Peyer's patch (tissue), 4 donors: ENCODE data around the gene CSAD. TPM values are rescaled to one million over a fixed set of nuclear protein-coding genes. Genes with fewer than 3 reads are reported as not detected.
A peak's percentile ranks its signal among the peaks of the same experiment; 100 is the strongest.

ENCODE experiments used
- DNase-seq, 3 donors: peaks; one replicate each; pipeline ENCODE4 v3.0.0-alpha.2; 2017 to 2019
- H3K27ac ChIP-seq, 4 donors: fragments of 200-600 bp; sonication (generic); one replicate each; pipeline ENCODE4 v1.5.1; 2016 to 2019
- H3K27me3 ChIP-seq, 2 donors: fragments of 200-600 bp; sonication (generic); one replicate each; pipeline ENCODE4 v1.5.1; 2019
- H3K36me3 ChIP-seq, 3 donors: fragments of 200-600 bp; sonication (generic); one replicate each; pipeline ENCODE4 v1.5.1; 2016 to 2019
- H3K4me1 ChIP-seq, 4 donors: fragments of 200-600 bp; sonication (generic); one replicate each; pipeline ENCODE4 v1.5.1; 2016 to 2019
- H3K4me3 ChIP-seq, 4 donors: fragments of 200-600 bp; sonication (generic); 1 replicate in 3 of 4; 2 replicates in 1 of 4; pipeline ENCODE4 v1.5.1; 2016 to 2019; ENCODE audit warnings: mild to moderate bottlenecking in 1 of 4
- H3K9me3 ChIP-seq, 4 donors: fragments of 200-600 bp; sonication (generic); one replicate each; pipeline ENCODE4 v1.5.1; 2016 to 2019; ENCODE audit warnings: mild to moderate bottlenecking in 1 of 4
- CTCF ChIP-seq, 6 experiments: fragments of 450-650 bp in 4 of 6; fragments of 200-600 bp in 2 of 6; sonication (generic) in 1 of 6; IDR thresholded peaks; one replicate each; pipeline ENCODE4 v1.5.1; 2017 to 2019; ENCODE audit warnings: antibody characterized with exemption in 6 of 6, mild to moderate bottlenecking in 3 of 6, moderate library complexity in 1 of 6
- POLR2A ChIP-seq, 2 donors: fragments of 450-650 bp; IDR thresholded peaks; one replicate each; pipeline ENCODE4 v1.5.1; 2017; ENCODE audit warnings: antibody characterized with exemption in 2 of 2, mild to moderate bottlenecking in 2 of 2, moderate library complexity in 2 of 2
- total RNA-seq, 4 donors: library from RNA; depleted of rRNA; stranded (reverse); fragments of >200 nt; gene quantifications; one replicate each; pipeline ENCODE4 v1.1.0, GENCODE V29; 2016

The CSAD gene
- total RNA-seq, 4 donors from 2014 or later = 36.1 to 154 (median 109) TPM

GRCh38 chr12:53191096-53191884, 10.6 kb upstream of the CSAD start:
- TF ChIP-seq CTCF (IDR thresholded peaks at IDR 0.05) (no peak), POLR2A (IDR thresholded peaks at IDR 0.05) (no peak)
- peaks cover 0 to 35% (median 0%) of the 10 kb centered on the region in 3 donors for H3K36me3 ChIP-seq

GRCh38 chr12:53190108-53190729, 9.5 kb upstream of the CSAD start:
- DNase-seq = peak in 2 of 3 donors; percentile 68 to 77
- H3K27me3 ChIP-seq = no peaks in the 10 kb centered on the region
- no peaks in the 10 kb centered on the region for H3K9me3 ChIP-seq
- TF ChIP-seq POLR2A (IDR thresholded peaks at IDR 0.05) = no peak
- peak; percentile 44 to 75 (median 68) for TF ChIP-seq CTCF (IDR thresholded peaks at IDR 0.05)
- peaks cover 0 to 8% (median 0%) of the 10 kb centered on the region in 4 donors for H3K4me1 ChIP-seq
- H3K4me3 ChIP-seq = no peak overlapping the region
- peaks cover 0 to 46% (median 0%) of the 10 kb centered on the region in 3 donors for H3K36me3 ChIP-seq
- H3K27ac ChIP-seq = peak overlapping the region in 1 of 4 donors; percentile 1

More at GRCh38 chr12:53191096-53191884, 10.6 kb upstream of the CSAD start:
- no peaks in the 10 kb centered on the region for H3K27me3 ChIP-seq
- H3K9me3 ChIP-seq = no peaks in the 10 kb centered on the region
- DNase-seq = no peak
- no peak overlapping the region for H3K27ac ChIP-seq
- H3K4me1 ChIP-seq = peaks cover 0 to 8% (median 0%) of the 10 kb centered on the region in 4 donors
- H3K4me3 ChIP-seq = no peak overlapping the region

- no peaks in the 10 kb centered on the region for H3K9me3 ChIP-seq
- no peak overlapping the region for H3K27ac ChIP-seq
- TF ChIP-seq POLR2A (IDR thresholded peaks at IDR 0.05) = no peak
- TF ChIP-seq CTCF (IDR thresholded peaks at IDR 0.05) = no peak
- H3K36me3 ChIP-seq = peaks cover 0 to 65% (median 0%) of the 10 kb centered on the region in 3 donors
- peaks cover 0 to 26% (median under 1%) of the 10 kb centered on the region in 4 donors for H3K4me1 ChIP-seq
- no peak overlapping the region for H3K4me3 ChIP-seq
- no peaks in the 10 kb centered on the region for H3K27me3 ChIP-seq
- no peak for DNase-seq
These were observed 6.6 kb upstream of the CSAD start for GRCh38 chr12:53187145-53187899.

GRCh38 chr12:53186745-53187144, 6.0 kb upstream of the CSAD start:
- Histone ChIP-seq H3K36me3 (peaks cover 0 to 63% (median 0%) of the 10 kb centered on the region in 3 donors), H3K4me1 (peaks cover 0 to 32% (median 4%) of the 10 kb centered on the region in 4 donors), H3K27me3 (no peaks in the 10 kb centered on the region), H3K9me3 (no peaks in the 10 kb centered on the region), H3K27ac (no peak overlapping the region), H3K4me3 (no peak overlapping the region)
- TF ChIP-seq POLR2A (IDR thresholded peaks at IDR 0.05) = no peak
- TF ChIP-seq CTCF (IDR thresholded peaks at IDR 0.05) = no peak
- DNase-seq = no peak

GRCh38 chr12:53185582-53186153, 4.9 kb upstream of the CSAD start:
- peaks cover 0 to 38% (median 4%) of the 10 kb centered on the region in 4 donors for H3K4me1 ChIP-seq
- H3K4me3 ChIP-seq = no peak overlapping the region
- H3K27me3 ChIP-seq = no peaks in the 10 kb centered on the region
- DNase-seq = no peak
- peaks cover 0 to 55% (median 0%) of the 10 kb centered on the region in 3 donors for H3K36me3 ChIP-seq
- H3K9me3 ChIP-seq = no peaks in the 10 kb centered on the region
- H3K27ac ChIP-seq = no peak overlapping the region
- TF ChIP-seq POLR2A (IDR thresholded peaks at IDR 0.05) (no peak), CTCF (IDR thresholded peaks at IDR 0.05) (no peak)
